ENCODE data around the gene SPATA9.

Gene SPATA9

GRCh38 chr5:95671826-95672225 lies 11.0 kb downstream of the SPATA9 start:
- Histone ChIP-seq H3K4me1 (ENCODE audit: control insufficient read depth, insufficient read depth, low read length, unreplicated experiment) (peaks cover 36% of the 10 kb centered on the region), H3K27me3 (ENCODE audit: insufficient read depth, low read length) (no peaks in the 10 kb centered on the region), H3K36me3 (ENCODE audit: insufficient read depth, low read length) (no peaks in the 10 kb centered on the region), H3K4me3 (ENCODE audit: low read depth, low read length) (no peak overlapping the region), H2AFZ (ENCODE audit: low read length, unreplicated experiment) (no peak overlapping the region), H3K79me2 (ENCODE audit: control insufficient read depth, insufficient read depth, low read length, unreplicated experiment) (no peaks in the 10 kb centered on the region), H3K27ac (ENCODE audit: low read depth, low read length) (no peak overlapping the region)

- no peaks in the 10 kb centered on the region for H3K79me2 ChIP-seq (ENCODE audit: control insufficient read depth, insufficient read depth, low read length, unreplicated experiment)
- no peak overlapping the region for H2AFZ ChIP-seq (ENCODE audit: low read length, unreplicated experiment)
- no peak overlapping the region for H3K4me3 ChIP-seq (ENCODE audit: low read depth, low read length)
- H3K36me3 ChIP-seq (ENCODE audit: insufficient read depth, low read length): no peaks in the 10 kb centered on the region
- no peaks in the 10 kb centered on the region for H3K27me3 ChIP-seq (ENCODE audit: insufficient read depth, low read length)
- H3K27ac ChIP-seq (ENCODE audit: low read depth, low read length): no peak overlapping the region
- peaks cover 37% of the 10 kb centered on the region for H3K4me1 ChIP-seq (ENCODE audit: control insufficient read depth, insufficient read depth, low read length, unreplicated experiment)
Measured at GRCh38 chr5:95670568-95670967, 12.2 kb downstream of the SPATA9 start.

- Histone ChIP-seq H3K4me3 (ENCODE audit: low read depth, low read length) (no peak overlapping the region), H3K27me3 (ENCODE audit: insufficient read depth, low read length) (no peaks in the 10 kb centered on the region), H2AFZ (ENCODE audit: low read length, unreplicated experiment) (no peak overlapping the region), H3K79me2 (ENCODE audit: control insufficient read depth, insufficient read depth, low read length, unreplicated experiment) (no peaks in the 10 kb centered on the region), H3K36me3 (ENCODE audit: insufficient read depth, low read length) (no peaks in the 10 kb centered on the region), H3K27ac (ENCODE audit: low read depth, low read length) (no peak overlapping the region), H3K4me1 (ENCODE audit: control insufficient read depth, insufficient read depth, low read length, unreplicated experiment) (peaks cover 37% of the 10 kb centered on the region)
Measured at GRCh38 chr5:95669985-95670384, 12.8 kb downstream of the SPATA9 start.

GRCh38 chr5:95669540-95669939 lies 13.3 kb downstream of the SPATA9 start:
- H2AFZ ChIP-seq (ENCODE audit: low read length, unreplicated experiment): peak overlapping the region; percentile 77
- H3K27me3 ChIP-seq (ENCODE audit: insufficient read depth, low read length): no peaks in the 10 kb centered on the region
- no peaks in the 10 kb centered on the region for H3K79me2 ChIP-seq (ENCODE audit: control insufficient read depth, insufficient read depth, low read length, unreplicated experiment)
- H3K4me3 ChIP-seq (ENCODE audit: low read depth, low read length): no peak overlapping the region
- no peaks in the 10 kb centered on the region for H3K36me3 ChIP-seq (ENCODE audit: insufficient read depth, low read length)
- H3K4me1 ChIP-seq (ENCODE audit: control insufficient read depth, insufficient read depth, low read length, unreplicated experiment): peaks cover 38% of the 10 kb centered on the region
- peak overlapping the region; percentile 20; the same call in 1 of the 2 replicates for H3K27ac ChIP-seq (ENCODE audit: low read depth, low read length)

- Histone ChIP-seq H3K4me1 (ENCODE audit: control insufficient read depth, insufficient read depth, low read length, unreplicated experiment) (peaks cover 42% of the 10 kb centered on the region), H2AFZ (ENCODE audit: low read length, unreplicated experiment) (peak overlapping the region; percentile 77), H3K79me2 (ENCODE audit: control insufficient read depth, insufficient read depth, low read length, unreplicated experiment) (no peaks in the 10 kb centered on the region), H3K27me3 (ENCODE audit: insufficient read depth, low read length) (no peaks in the 10 kb centered on the region), H3K27ac (ENCODE audit: low read depth, low read length) (peak overlapping the region; percentile 20), H3K36me3 (ENCODE audit: insufficient read depth, low read length) (no peaks in the 10 kb centered on the region), H3K4me3 (ENCODE audit: low read depth, low read length) (peak overlapping the region; percentile 45; the same call in 1 of the 2 replicates)
Measured at GRCh38 chr5:95668728-95669127, 14.1 kb downstream of the SPATA9 start.

- peak overlapping the region; percentile 20; the same call in 1 of the 2 replicates for H3K27ac ChIP-seq (ENCODE audit: low read depth, low read length)
Measured at GRCh38 chr5:95668216-95668615, 14.6 kb downstream of the SPATA9 start.

GRCh38 chr5:95667678-95668077 lies 15.1 kb downstream of the SPATA9 start:
- no peak overlapping the region for H2AFZ ChIP-seq (ENCODE audit: low read length, unreplicated experiment)
- no peaks in the 10 kb centered on the region for H3K36me3 ChIP-seq (ENCODE audit: insufficient read depth, low read length)
- no peaks in the 10 kb centered on the region for H3K79me2 ChIP-seq (ENCODE audit: control insufficient read depth, insufficient read depth, low read length, unreplicated experiment)
- H3K4me1 ChIP-seq (ENCODE audit: control insufficient read depth, insufficient read depth, low read length, unreplicated experiment): peaks cover 38% of the 10 kb centered on the region
- no peak overlapping the region for H3K27ac ChIP-seq (ENCODE audit: low read depth, low read length)
- no peak overlapping the region for H3K4me3 ChIP-seq (ENCODE audit: low read depth, low read length)
- no peaks in the 10 kb centered on the region for H3K27me3 ChIP-seq (ENCODE audit: insufficient read depth, low read length)

More at GRCh38 chr5:95668216-95668615, 14.6 kb downstream of the SPATA9 start:
- H3K4me1 ChIP-seq (ENCODE audit: control insufficient read depth, insufficient read depth, low read length, unreplicated experiment): peaks cover 42% of the 10 kb centered on the region
- peak overlapping the region; percentile 77 for H2AFZ ChIP-seq (ENCODE audit: low read length, unreplicated experiment)
- H3K27me3 ChIP-seq (ENCODE audit: insufficient read depth, low read length): no peaks in the 10 kb centered on the region
- H3K36me3 ChIP-seq (ENCODE audit: insufficient read depth, low read length): no peaks in the 10 kb centered on the region
- H3K4me3 ChIP-seq (ENCODE audit: low read depth, low read length): peak overlapping the region; percentile 45; the same call in 1 of the 2 replicates
- no peaks in the 10 kb centered on the region for H3K79me2 ChIP-seq (ENCODE audit: control insufficient read depth, insufficient read depth, low read length, unreplicated experiment)

- Histone ChIP-seq H2AFZ (ENCODE audit: low read length, unreplicated experiment) (no peak overlapping the region), H3K27me3 (ENCODE audit: insufficient read depth, low read length) (no peaks in the 10 kb centered on the region), H3K79me2 (ENCODE audit: control insufficient read depth, insufficient read depth, low read length, unreplicated experiment) (no peaks in the 10 kb centered on the region), H3K36me3 (ENCODE audit: insufficient read depth, low read length) (no peaks in the 10 kb centered on the region), H3K4me3 (ENCODE audit: low read depth, low read length) (no peak overlapping the region), H3K4me1 (ENCODE audit: control insufficient read depth, insufficient read depth, low read length, unreplicated experiment) (peaks cover 38% of the 10 kb centered on the region), H3K27ac (ENCODE audit: low read depth, low read length) (no peak overlapping the region)
Measured at GRCh38 chr5:95667061-95667618, 15.7 kb downstream of the SPATA9 start.

GRCh38 chr5:95664204-95664786 lies 18.5 kb downstream of the SPATA9 start:
- peak overlapping the region; percentile 95 for H2AFZ ChIP-seq (ENCODE audit: low read length, unreplicated experiment)

GRCh38 chr5:95662946-95663345 lies 19.8 kb downstream of the SPATA9 start:
- Histone ChIP-seq H3K4me3 (ENCODE audit: low read depth, low read length) (no peak overlapping the region), H3K27ac (ENCODE audit: low read depth, low read length) (no peak overlapping the region)

More at GRCh38 chr5:95664204-95664786, 18.5 kb downstream of the SPATA9 start:
- Histone ChIP-seq H3K79me2 (ENCODE audit: control insufficient read depth, insufficient read depth, low read length, unreplicated experiment) (no peaks in the 10 kb centered on the region), H3K4me3 (ENCODE audit: low read depth, low read length) (no peak overlapping the region), H3K36me3 (ENCODE audit: insufficient read depth, low read length) (no peaks in the 10 kb centered on the region), H3K27me3 (ENCODE audit: insufficient read depth, low read length) (no peaks in the 10 kb centered on the region), H3K27ac (ENCODE audit: low read depth, low read length) (no peak overlapping the region), H3K4me1 (ENCODE audit: control insufficient read depth, insufficient read depth, low read length, unreplicated experiment) (peaks cover 25% of the 10 kb centered on the region)

GRCh38 chr5:95660060-95660459 lies 22.7 kb downstream of the SPATA9 start:
- Histone ChIP-seq H3K27ac (ENCODE audit: low read depth, low read length) (no peak overlapping the region), H3K36me3 (ENCODE audit: insufficient read depth, low read length) (no peaks in the 10 kb centered on the region), H3K27me3 (ENCODE audit: insufficient read depth, low read length) (no peaks in the 10 kb centered on the region), H3K79me2 (ENCODE audit: control insufficient read depth, insufficient read depth, low read length, unreplicated experiment) (no peaks in the 10 kb centered on the region), H2AFZ (ENCODE audit: low read length, unreplicated experiment) (no peak overlapping the region), H3K4me3 (ENCODE audit: low read depth, low read length) (no peak overlapping the region), H3K4me1 (ENCODE audit: control insufficient read depth, insufficient read depth, low read length, unreplicated experiment) (peaks cover 5% of the 10 kb centered on the region)

More at GRCh38 chr5:95662946-95663345, 19.8 kb downstream of the SPATA9 start:
- Histone ChIP-seq H2AFZ (ENCODE audit: low read length, unreplicated experiment) (no peak overlapping the region), H3K4me1 (ENCODE audit: control insufficient read depth, insufficient read depth, low read length, unreplicated experiment) (peaks cover 13% of the 10 kb centered on the region), H3K36me3 (ENCODE audit: insufficient read depth, low read length) (no peaks in the 10 kb centered on the region), H3K79me2 (ENCODE audit: control insufficient read depth, insufficient read depth, low read length, unreplicated experiment) (no peaks in the 10 kb centered on the region), H3K27me3 (ENCODE audit: insufficient read depth, low read length) (no peaks in the 10 kb centered on the region)

Data from ACC112 (cell line).